Fibroblast of the aortic adventitia (primary cell): ENCODE data around the gene NDUFAF3. TPM values are rescaled to one million over a fixed set of nuclear protein-coding genes. Genes with fewer than 3 reads are reported as not detected.
A peak's percentile ranks its signal among the peaks of the same experiment; 100 is the strongest.

Experiments used
- DNase-seq: peaks from one replicate; pipeline ENCODE4 v3.0.0-alpha.2; 2010; ENCODE audit warnings: low read depth
- H3K4me3 ChIP-seq: 2 replicates; pipeline ENCODE4 v1.5.1; 2011; ENCODE audit warnings: low read depth, mild to moderate bottlenecking, control low read depth, low read length, moderate library complexity
- small RNA-seq: library from RNA; depleted of rRNA; stranded (forward); fragments of <200 nt; gene quantifications from one replicate; pipeline ENCODE3, GENCODE V24; 2012
- total RNA-seq: library from RNA; depleted of rRNA; stranded (reverse); fragments of >200 nt; gene quantifications from 2 replicates; pipeline ENCODE4 v1.2.3, GENCODE V29; 2012; ENCODE audit warnings: low replicate concordance
- TF ChIP-seq, protein P1 (sequence below): IDR thresholded peaks from 2 replicates; pipeline ENCODE4 v1.5.1; 2011; ENCODE audit warnings: mild to moderate bottlenecking, low read length, control low read depth, inconsistent platforms; ENCODE audit not compliant: insufficient read depth

The NDUFAF3 gene
- total RNA-seq, 1 donor, result 41.0 TPM

DNA sequence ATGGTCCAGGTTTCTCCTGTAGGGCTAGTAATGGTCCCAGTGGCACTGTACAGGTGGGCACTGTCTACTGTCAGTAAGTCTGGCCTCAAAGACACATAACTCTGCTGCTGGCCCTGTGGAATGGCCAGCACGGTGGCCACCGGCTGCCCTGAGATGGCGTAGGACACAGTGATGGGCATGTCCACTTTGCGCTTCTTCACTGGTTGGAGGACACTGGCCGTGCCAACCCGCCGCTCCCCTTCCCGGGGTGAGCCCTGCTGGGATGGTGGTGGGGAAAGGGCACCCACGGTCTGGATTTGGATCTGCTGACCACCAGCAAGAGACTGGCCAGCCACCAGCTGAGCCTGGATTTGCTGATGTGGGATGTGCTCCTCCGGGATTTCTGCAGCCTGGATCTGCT, 35.3 kb downstream of the NDUFAF3 start:
- H3K4me3 ChIP-seq, result no peak overlapping the region
- DNase-seq, result no peak
- TF ChIP-seq, protein P1, sequence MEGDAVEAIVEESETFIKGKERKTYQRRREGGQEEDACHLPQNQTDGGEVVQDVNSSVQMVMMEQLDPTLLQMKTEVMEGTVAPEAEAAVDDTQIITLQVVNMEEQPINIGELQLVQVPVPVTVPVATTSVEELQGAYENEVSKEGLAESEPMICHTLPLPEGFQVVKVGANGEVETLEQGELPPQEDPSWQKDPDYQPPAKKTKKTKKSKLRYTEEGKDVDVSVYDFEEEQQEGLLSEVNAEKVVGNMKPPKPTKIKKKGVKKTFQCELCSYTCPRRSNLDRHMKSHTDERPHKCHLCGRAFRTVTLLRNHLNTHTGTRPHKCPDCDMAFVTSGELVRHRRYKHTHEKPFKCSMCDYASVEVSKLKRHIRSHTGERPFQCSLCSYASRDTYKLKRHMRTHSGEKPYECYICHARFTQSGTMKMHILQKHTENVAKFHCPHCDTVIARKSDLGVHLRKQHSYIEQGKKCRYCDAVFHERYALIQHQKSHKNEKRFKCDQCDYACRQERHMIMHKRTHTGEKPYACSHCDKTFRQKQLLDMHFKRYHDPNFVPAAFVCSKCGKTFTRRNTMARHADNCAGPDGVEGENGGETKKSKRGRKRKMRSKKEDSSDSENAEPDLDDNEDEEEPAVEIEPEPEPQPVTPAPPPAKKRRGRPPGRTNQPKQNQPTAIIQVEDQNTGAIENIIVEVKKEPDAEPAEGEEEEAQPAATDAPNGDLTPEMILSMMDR, result no peak

DNA sequence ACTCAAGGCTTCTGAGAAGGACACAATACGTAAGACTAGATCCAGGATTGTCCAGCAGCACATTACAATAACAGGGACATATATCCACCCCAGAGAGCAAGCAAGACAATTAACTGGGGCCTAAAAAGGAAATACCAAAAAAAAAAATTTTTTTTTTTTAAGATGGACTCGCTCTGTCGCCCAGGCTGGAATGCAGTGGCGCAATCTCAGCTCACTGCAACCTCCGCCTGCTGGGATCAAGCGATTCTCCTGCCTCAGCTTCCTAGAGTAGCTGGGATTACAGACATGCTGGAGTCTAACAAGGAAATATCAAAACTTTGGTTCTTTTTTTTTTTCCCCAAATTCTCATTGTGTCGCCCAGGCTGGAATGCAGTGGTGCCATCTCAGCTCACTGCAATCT, 36.1 kb downstream of the NDUFAF3 start:
- TF ChIP-seq, protein P1, result no peak
- no peak for DNase-seq
- H3K4me3 ChIP-seq, result no peak overlapping the region

Small RNA genes within 50 kb of the gene (small RNA-seq; reads per million reads assigned to genes)
- gene MIR191 (21,899 reads per million, percentile 100 among the genes with 10 or more reads in this experiment), gene MIR425 (796 reads per million, percentile 99 among the genes with 10 or more reads in this experiment)

Other genes with a start within 250 kb of the NDUFAF3 start
- gene PRKAR2A, start 174.2 kb upstream of the NDUFAF3 start, total RNA-seq, result 33.9 and 43.4 TPM in 2 replicates
- 17.7 and 20.9 TPM in 2 replicates for gene SLC25A20, start 123.2 kb upstream of the NDUFAF3 start, total RNA-seq
- gene ARIH2, start 103.3 kb upstream of the NDUFAF3 start, total RNA-seq, result 68.6 and 106 TPM in 2 replicates
- gene P4HTM, start 31.9 kb upstream of the NDUFAF3 start, total RNA-seq, result 22.2 and 49.1 TPM in 2 replicates
- 65.4 and 99.8 TPM in 2 replicates for gene WDR6, start 14.7 kb upstream of the NDUFAF3 start, total RNA-seq
- gene DALRD3, start 3.5 kb upstream of the NDUFAF3 start, total RNA-seq, result 32.6 and 46.4 TPM in 2 replicates
- gene IMPDH2, start 7.3 kb downstream of the NDUFAF3 start, total RNA-seq, result 313 and 402 TPM in 2 replicates
- 33.8 and 75.3 TPM in 2 replicates for gene QRICH1, start 72.0 kb downstream of the NDUFAF3 start, total RNA-seq
- 306 and 348 TPM in 2 replicates for gene QARS1, start 82.6 kb downstream of the NDUFAF3 start, total RNA-seq
- gene USP19, start 98.7 kb downstream of the NDUFAF3 start, total RNA-seq, result 23.7 and 36.0 TPM in 2 replicates
- 202 and 937 TPM in 2 replicates for gene LAMB2, start 110.9 kb downstream of the NDUFAF3 start, total RNA-seq
- 14.8 and 22.7 TPM in 2 replicates for gene CCDC71, start 144.2 kb downstream of the NDUFAF3 start, total RNA-seq
- 23.8 and 91.7 TPM in 2 replicates for gene KLHDC8B, start 149.5 kb downstream of the NDUFAF3 start, total RNA-seq